ENCODE data around the gene CRPPA. TPM values are rescaled to one million over a fixed set of nuclear protein-coding genes. Genes with fewer than 3 reads are reported as not detected.
A peak's percentile ranks its signal among the peaks of the same experiment; 100 is the strongest.
"Not testable (repeated sequence)": the region's sequence is repeated elsewhere in the genome, so short reads cannot be mapped to it uniquely, and the experiment has no call there.

CRPPA gene
- 7.5 TPM for total RNA-seq
- long read RNA-seq, full-length matches to known transcripts = 4 of 8 reads
- long read RNA-seq, partial matches to known transcripts = 0 of 8 reads
- long read RNA-seq, other reads (novel, unspliced or antisense) = 4 of 8 reads

DNA sequence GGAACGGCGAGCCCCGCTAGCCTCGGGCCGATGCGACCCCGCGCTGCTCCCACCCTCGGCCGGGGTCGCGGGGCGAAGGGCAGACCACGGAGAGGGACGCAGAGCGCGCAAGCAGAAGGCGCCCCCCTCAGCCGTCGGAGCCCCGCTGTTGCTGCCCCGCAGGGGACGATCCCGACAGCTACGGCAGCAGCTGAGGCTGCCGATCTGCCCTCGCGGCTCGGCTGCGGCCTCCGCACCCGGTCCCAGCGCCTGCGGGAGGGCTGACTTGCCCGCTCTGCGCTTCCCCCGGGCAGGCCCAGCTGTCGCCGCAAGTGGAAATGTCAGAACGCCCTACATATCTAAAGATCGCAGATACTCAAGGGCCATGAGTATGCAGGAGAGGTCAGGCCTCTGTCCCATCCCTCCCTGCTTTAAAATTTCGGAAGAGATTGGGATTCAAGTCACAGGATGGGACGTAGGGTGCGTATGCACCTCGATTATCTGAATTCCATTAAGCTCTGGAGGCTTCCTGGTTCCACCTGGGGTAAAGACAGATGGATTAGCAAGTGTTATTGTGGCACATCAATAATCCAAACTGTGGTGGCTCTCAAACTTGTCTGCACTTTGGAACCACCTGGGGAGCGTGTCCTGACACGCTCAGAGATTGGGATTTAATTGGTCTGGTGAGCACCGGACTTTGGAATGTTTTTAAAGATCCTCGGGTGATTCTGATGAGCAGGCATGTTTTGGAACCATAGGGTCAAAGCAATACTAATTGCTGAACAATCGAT is at the start of gene CRPPA:
CRPPA (minus strand) TSS at position 206 of the 770 bp plus-strand sequence. CDS start 216 bp downstream, outside the sequence.
- peak; percentile 70 for ATAC-seq
- DNase-seq = peak; percentile 73
- intact Hi-C loops (cut with micrococcal nuclease) = no loop called here

DNA sequence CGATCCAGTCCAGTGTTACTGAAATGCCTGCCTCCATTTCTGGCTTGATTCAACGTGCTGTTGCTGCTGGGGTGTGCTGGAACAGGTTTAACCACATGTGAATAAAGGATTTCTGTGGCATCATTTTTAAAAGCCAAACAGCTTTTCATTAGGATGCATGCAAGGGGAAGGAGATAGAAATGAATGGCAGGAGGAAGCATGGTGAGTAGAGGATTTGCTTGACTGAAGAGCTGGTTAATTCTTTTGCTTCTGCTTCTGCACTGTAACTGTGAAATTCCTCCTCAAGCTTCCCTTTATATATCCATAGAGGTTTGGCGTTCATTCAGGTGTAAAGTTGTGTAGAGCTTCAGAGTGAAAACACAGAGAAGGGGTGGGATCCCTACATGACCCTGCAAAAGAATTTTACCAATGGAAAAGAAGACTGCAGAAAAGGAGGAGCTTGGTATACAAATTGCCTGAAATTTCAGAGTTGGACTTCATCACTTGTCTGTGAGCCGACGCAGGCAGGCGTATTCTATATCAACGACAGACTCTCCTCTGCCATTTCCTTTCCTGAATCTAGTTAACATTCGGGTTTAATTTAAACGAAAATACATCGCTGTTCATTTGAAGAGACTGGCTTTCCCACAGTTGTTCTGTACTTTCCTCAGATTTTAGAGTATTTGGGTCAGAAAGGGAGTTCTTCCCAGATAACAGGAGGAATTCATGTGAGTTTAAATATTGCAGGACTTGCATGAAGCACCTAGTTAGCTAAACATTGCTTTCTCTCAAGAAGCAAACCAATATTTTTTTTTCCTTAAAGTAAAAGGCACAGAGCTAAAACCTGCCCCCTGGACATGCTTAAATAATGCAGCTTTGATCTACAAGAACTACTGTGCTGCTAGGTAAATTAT is 44.4 kb upstream of the CRPPA start, which contains the start of gene SOSTDC1:
SOSTDC1 (minus strand) TSS at position 270 of the 893 bp plus-strand sequence; CDS start at position 200, 70 bp downstream.
- no peak for ATAC-seq
- intact Hi-C loops (cut with micrococcal nuclease) = no loop called here

DNA sequence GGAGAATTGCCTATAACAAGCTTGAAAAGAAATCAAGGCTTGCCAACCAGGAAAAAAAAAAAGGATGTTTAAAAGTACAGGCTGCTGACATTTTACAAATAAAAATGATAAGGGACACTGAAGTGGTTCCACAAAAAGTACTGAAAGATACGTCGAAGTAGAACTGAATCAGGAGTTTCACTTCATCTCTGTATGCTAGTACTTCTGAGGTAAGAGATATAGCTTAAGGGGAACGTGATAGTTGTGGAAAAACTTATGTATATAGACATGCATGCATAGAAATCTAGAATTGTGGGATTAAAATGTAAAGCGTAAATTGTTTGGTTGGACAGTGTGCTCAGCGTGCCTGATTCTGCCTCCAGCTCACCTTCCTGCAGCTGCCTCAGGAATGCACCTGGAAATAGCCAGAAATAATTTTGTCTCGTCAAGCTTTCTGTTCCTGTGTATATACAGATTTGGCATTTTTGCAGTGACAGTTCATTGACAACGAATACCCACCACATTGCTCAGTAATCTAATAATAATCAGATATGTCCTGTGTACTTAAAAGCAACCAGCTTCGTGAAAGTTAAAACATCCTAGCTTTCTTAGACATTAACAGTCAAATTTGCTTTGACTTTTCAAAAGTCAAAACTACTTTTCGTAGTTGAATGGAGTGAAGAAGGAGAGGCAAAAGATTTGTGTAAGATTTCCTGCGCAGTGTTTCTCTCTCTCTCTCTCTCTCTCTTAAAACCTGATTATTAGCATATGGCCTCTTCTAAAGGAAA is 42.8 kb upstream of the CRPPA start:
- no peak for ATAC-seq
- no peak for DNase-seq
- intact Hi-C loops (cut with micrococcal nuclease) = no loop called here

More for the DNA sequence above, 44.4 kb upstream of the CRPPA start, which contains the start of gene SOSTDC1:
- no peak for DNase-seq

DNA sequence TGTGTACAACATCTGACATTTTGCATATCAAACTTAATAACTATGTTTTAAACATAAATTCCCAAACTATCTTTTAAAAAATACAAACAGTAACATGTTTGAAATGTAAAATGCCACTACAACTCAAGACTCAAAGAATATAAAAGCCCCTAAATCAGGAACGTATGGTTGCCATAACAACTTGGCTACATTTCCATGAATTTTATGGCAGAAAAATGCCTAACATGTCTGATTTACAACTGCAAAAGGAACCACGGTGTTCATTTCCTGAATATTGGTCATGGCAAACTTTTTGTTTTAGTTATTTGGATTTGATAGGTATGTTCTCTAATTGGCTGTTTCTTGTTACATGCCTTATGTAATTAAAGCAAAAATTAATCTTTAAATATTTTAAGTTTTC is 42.2 kb upstream of the CRPPA start:
- intact Hi-C loops (cut with micrococcal nuclease) = no loop called here
- DNase-seq (no peak), ATAC-seq (no peak)

DNA sequence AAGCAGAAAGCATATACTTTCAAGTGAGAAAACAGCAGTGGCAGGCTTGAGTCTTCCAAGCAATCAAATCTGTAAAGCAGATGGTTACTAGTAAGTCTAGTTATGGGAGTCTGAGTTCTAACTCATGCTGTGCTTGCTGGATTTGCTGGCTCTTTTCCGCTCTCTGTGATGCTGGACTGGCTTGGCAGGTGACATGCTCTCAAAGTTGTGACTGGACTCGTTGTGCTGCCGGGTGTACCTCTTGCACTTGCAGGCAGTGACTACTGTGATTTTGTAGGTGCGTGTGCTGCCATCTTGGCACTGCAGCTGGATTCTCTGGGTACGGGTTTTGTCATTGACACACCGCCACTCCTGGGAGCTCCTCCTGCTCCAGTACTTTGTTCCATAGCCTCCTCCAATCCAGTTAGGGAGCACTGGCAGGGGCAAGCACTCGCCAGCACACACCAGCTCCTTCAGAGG is 41.1 kb upstream of the CRPPA start:
- no peak for DNase-seq
- no peak for ATAC-seq

DNA sequence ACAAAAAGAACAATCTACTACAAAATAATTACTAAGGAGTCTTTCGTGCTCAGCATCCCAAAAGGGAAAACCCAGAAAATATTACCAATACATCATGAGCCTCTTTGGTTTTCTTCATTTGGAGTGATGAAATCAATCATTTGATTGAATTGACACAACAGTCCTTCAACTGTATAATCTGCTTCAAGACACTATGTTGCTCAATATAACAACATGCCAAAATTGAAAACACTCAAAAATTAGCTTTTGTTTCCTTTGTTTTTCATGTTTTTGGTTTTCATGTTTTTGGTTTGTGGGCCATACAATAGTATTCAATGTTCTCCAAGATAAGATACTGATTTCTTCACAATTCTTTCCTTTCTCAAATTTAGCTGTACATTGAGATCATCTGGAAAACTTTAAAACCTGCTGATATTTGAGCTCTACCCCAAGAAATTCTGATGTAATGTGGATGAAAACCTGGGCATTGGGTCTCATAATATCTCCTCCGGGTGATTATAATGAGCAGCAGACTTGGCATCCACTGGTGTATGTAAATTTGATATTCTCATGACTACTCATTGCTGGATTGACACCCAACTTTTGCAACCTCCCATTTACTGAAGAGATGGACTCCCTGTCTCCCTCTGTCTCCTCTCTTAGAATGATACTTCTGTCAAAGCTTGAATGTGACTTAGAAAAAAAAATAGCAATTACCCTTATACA is 39.6 kb upstream of the CRPPA start:
- ATAC-seq (no peak), DNase-seq (no peak)
- intact Hi-C loops (cut with micrococcal nuclease) = no loop called here

More for the DNA sequence above, 41.1 kb upstream of the CRPPA start:
- intact Hi-C loops (cut with micrococcal nuclease) = no loop called here

DNA sequence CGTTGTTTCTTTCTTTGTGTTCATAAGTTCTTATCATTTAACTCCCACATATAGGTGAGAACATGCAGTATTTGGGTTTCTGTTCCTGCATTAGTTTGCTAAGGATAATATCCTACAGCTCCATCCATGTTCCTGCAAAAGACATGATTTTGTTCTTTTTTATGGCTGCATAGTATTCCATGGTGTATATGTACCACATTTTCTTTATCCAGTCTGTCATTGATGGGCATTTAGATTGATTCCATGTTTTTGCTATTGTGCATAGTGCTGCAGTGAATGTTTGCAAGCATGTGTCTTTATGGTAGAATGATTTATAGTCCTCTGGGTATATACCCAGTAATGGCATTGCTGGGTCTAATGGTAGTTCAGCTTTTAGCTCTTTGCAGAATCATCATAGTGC is 35.0 kb upstream of the CRPPA start:
- DNase-seq; intact Hi-C loops (cut with micrococcal nuclease): not testable (repeated sequence)

DNA sequence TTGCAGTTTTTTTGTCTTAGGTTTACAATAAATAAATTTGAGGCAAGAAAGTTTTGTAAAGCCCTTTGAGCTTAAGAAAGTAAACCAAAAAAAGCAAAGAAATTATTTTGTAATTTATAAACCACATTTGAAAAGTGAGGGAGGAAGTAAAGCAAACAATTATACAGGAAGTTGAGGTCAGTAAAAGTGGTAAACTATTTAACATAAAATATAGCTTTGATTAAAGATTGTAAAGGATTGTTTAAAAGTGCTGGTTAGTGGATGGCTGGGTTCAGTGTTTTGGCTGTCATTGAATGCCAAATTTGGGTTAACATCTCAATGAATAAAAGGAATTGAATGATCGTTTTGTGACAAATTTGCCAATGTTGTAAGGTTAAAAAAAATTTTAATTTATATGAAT is 34.3 kb upstream of the CRPPA start:
- intact Hi-C loops (cut with micrococcal nuclease) = no loop called here
- DNase-seq = no peak
- ATAC-seq = no peak

More for the DNA sequence above, 35.0 kb upstream of the CRPPA start:
- not testable (repeated sequence) for ATAC-seq

DNA sequence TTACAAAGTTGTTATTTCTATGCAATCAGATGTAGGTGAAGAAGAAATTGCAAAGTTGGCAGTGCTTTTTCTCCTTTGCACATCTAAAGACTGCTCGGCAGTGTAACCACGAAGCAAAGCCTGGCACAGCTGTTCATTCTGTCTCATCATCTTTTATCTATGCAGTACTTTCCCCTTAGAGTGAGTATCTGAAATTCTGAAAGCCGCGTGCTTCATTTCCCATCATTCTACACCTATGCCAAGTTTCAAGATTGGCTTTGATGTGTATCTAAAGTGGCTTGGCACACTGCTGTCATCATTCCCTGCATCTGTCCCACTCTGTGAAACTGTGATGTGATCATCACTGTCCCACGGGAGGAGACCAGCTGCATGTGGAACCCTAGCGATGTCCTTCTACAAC is 29.0 kb upstream of the CRPPA start:
- ATAC-seq = no peak
- no peak for DNase-seq
- intact Hi-C loops (cut with micrococcal nuclease) = no loop called here

DNA sequence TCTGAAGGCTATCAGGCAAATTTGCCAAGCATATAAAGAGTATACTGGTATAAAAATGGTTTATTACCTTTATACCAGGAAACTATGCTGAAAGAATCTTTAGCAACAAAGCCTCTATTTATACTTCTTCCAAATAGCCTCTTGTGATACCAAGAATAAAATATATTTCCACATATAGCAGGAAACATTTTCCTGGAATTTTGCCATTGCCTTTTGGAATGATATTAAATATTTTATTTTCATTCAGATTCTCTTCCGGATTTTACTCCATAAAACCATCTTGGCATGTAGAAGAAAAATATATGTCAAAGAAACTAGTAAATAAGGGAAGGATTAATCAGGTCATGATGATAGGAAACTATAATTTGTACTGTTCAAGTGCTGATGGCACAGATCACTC is 26.5 kb upstream of the CRPPA start:
- DNase-seq (no peak), ATAC-seq (no peak)
- intact Hi-C loops (cut with micrococcal nuclease) = no loop called here

DNA sequence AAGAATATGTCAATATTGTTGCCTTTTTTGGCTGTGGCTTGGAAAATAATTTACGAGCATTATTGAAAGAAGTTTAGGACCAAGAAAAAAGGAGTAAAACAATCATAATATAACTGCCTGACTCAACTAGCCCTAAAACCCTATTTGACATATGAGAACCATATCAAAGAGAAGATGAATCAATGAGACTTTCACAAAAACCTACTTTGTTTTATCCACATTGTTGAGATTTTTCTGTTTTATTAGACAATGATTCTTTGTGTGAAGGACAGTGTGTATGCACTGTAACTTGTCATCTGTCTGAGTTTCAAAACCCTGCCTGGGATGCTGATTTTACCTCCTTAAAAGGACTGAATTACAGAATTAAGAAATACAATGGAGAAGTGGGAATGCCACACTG is 25.2 kb upstream of the CRPPA start:
- no peak for ATAC-seq
- intact Hi-C loops (cut with micrococcal nuclease) = no loop called here
- DNase-seq = no peak

DNA sequence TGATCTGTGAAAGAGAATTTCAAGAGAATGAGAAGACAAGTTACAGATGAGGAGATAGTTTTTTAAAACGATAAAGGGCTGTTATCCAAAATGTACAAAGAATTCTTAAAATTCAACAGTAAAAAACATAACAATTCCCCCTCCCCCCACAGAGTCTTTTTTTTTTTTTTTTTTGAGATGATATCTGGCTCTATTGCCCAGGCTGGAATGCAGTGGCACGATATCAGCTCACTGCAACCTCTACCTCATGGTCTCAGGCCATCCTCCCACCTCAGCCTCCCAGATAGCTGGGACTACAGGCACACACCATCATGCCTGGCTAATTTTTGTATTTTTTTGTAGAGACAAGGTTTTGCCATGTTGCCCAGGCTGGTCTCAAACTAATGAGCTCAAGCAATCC is 22.5 kb upstream of the CRPPA start:
- ATAC-seq; intact Hi-C loops (cut with micrococcal nuclease); DNase-seq: not testable (repeated sequence)

DNA sequence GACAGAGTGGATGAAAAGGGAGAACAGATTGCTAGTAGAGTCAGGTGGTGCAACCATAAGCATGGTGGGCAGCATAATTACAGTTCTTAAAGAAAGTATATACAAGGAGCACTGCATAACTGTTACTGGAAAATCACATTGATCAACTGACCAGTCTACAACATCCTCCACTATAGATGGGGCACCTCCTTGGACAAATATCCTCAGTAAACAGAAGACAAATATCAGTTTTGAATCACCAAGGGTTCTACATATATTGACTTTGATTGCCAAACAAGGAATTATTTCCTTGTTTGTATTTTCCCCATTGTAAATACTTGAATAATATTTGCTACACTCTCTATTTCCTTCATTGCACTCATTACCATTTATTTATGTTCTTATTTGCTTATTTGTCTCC is 17.6 kb upstream of the CRPPA start:
- ATAC-seq (no peak), DNase-seq (no peak)
- intact Hi-C loops (cut with micrococcal nuclease) = no loop called here

DNA sequence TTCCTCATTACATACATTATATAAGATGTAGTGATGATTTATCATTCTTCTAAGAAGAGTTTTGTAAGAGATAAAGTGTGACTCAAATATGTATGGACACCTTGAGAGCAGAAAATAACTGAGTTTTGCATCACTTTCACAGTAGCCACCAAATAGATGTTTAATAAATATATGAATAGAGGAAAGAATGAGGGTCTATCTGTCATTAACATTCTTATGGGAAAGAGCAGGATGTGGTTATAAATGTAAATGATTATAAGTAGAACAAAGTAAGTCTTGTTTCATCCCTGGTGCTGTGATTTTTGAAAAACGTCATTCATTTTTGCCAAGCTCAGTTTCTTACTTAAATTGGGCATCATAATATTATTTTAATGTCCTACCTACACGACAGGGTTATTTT is 15.0 kb upstream of the CRPPA start:
- DNase-seq (no peak), ATAC-seq (no peak)
- intact Hi-C loops (cut with micrococcal nuclease) = no loop called here

DNA sequence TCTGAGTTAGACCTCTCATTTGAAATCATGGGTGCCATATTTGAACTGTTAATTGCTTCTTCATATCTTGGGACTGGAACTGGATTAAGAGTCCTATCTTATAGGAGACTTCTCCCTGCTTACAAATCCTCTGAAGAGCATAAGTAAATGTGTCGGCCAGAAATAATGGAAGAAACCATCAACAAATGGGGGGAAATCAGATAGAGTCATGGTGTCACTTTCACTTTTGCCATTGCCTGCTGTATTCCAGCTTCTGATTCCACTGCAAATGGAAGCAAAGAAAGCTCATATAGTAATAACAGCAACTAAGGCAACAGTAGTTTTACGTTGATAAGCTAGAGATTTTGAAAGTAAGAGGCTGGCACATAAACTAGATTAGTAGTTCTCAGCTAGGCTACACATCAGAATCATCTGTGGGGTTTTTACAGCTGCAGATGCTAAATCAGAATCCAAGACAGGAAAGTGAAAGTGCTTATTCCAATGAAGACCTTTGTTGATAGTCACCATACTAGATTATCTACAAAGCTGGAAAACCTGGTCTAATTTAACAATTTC is 12.3 kb upstream of the CRPPA start:
- no peak for ATAC-seq
- DNase-seq = no peak
- intact Hi-C loops (cut with micrococcal nuclease) = loop anchor here (5.0 kb wide), 1 partner anchor 134 kb away; no protein-coding TSS in a partner anchor

DNA sequence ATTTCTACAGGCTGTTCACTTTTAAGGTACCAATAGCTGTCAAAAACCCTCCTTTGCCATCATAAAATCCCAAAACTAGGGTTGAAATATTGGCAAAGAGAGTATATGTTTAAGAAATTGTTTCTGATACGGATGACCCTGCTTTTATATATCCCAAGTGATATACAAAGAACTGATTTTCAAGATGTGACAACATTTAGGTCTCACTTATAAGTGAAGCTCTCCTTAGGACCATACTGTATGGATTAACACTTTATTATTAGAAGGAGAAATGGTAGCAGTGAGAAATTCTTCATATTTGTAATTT is 11.0 kb upstream of the CRPPA start:
- DNase-seq (no peak), ATAC-seq (no peak)
- intact Hi-C loops (cut with micrococcal nuclease) = loop anchor here (5.0 kb wide), 1 partner anchor 135 kb away; no protein-coding TSS in a partner anchor

DNA sequence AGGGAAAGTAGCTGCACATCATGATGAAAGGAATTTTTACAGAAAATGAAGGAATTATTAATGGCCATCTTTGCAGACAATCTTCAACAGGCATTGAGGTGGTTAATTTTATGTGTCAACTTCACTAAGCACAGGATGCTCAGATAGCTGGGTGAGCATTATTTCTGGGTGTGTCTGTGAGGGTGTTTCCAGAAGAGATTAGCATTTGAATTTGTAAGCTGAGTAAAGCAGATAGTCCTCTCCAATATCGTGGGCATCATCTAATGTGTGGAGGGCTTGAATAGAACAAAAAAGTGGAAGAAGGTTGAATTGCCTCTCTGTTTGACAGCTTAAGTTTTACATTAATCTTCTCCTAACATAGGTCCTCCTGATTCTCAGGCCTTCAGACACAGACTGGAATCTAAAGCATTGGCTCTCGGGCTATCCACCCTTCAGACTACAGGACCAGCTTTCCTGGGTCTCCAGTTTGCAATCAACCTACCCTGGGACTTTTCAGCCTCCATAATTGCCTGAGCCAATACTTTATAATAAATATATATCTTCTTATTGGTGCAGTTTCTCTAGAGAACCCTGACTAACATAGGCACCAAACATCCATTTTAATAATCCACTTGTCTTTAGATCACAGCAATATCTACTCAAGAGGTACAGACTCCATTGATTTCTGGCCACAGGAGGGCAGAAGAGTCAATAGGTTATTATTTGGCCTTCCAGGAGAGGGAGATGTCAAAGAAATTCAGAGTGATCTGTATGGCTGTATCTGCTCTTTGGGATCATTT is 10.5 kb upstream of the CRPPA start:
- ATAC-seq = peak; percentile 74
- no peak for DNase-seq
- intact Hi-C loops (cut with micrococcal nuclease) = loop anchor here (5.0 kb wide), 1 partner anchor 135 kb away; no protein-coding TSS in a partner anchor

Data from left ventricle myocardium superior (tissue), 1 donor.